Measurements from ENCODE around the gene AP4B1.

Gene AP4B1

DNA sequence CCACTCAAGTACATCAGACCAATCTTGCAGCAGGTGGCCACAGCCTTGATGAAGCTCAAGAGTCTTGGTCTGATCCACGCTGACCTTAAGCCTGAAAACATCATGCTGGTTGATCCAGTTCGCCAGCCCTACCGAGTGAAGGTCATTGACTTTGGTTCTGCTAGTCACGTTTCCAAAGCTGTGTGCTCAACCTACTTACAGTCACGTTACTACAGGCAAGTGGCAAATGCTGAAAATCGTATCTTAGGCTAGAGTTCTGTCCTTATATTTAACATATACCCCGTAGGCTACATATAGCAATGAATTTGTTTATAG, 36.6 kb upstream of the AP4B1 start:
- Histone ChIP-seq H3K9ac (ENCODE audit: low read length) (no peak overlapping the region), H3K4me3 (ENCODE audit: low read length) (no peak overlapping the region), H3K4me1 (ENCODE audit: control insufficient read depth, insufficient read depth, low read length) (peaks cover 3% of the 10 kb centered on the region)

DNA sequence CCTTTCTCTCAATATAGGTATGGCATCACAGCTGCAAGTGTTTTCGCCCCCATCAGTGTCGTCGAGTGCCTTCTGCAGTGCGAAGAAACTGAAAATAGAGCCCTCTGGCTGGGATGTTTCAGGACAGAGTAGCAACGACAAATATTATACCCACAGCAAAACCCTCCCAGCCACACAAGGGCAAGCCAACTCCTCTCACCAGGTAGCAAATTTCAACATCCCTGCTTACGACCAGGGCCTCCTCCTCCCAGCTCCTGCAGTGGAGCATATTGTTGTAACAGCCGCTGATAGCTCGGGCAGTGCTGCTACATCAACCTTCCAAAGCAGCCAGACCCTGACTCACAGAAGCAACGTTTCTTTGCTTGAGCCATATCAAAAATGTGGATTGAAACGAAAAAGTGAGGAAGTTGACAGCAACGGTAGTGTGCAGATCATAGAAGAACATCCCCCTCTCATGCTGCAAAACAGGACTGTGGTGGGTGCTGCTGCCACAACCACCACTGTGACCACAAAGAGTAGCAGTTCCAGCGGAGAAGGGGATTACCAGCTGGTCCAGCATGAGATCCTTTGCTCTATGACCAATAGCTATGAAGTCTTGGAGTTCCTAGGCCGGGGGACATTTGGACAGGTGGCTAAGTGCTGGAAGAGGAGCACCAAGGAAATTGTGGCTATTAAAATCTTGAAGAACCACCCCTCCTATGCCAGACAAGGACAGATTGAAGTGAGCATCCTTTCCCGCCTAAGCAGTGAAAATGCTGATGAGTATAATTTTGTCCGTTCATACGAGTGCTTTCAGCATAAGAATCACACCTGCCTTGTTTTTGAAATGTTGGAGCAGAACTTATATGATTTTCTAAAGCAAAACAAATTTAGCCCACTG, 36.0 kb upstream of the AP4B1 start:
- Histone ChIP-seq H3K36me3 (ENCODE audit: control insufficient read depth, insufficient read depth, low read length) (no peaks in the 10 kb centered on the region), H3K9me3 (ENCODE audit: control insufficient read depth, low read length) (no peaks in the 10 kb centered on the region), H3K4me1 (ENCODE audit: control insufficient read depth, insufficient read depth, low read length) (no peaks in the 10 kb centered on the region), H3K27me3 (ENCODE audit: control insufficient read depth, insufficient read depth, low read length) (no peaks in the 10 kb centered on the region), H3K9ac (ENCODE audit: low read length) (no peak overlapping the region), H3K4me3 (ENCODE audit: low read length) (no peak overlapping the region)

More for the DNA sequence above, 36.6 kb upstream of the AP4B1 start:
- no peaks in the 10 kb centered on the region for H3K9me3 ChIP-seq (ENCODE audit: control insufficient read depth, low read length)
- H3K36me3 ChIP-seq (ENCODE audit: control insufficient read depth, insufficient read depth, low read length), result no peaks in the 10 kb centered on the region
- no peaks in the 10 kb centered on the region for H3K27me3 ChIP-seq (ENCODE audit: control insufficient read depth, insufficient read depth, low read length)

DNA sequence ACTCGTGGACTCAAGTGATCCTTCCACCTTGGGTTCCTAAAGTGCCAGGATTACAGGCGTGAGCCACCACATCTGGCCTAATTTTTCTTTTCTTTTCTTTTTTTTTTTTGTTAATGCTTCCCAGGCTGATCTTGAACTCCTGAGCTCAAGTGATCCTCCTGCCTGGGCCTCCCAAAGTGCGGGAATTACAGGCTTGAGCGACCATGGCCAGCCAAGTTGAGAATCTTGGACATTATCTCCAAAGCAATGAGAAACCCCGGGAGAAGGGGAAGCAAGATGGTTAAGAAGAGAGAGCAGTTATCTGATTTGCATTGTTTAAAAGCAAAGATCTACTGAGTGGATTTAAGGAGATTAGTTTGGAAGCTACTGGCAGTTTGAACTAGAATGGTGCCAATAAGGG, 33.6 kb upstream of the AP4B1 start:
- H3K4me3 ChIP-seq (ENCODE audit: low read length), result no peak overlapping the region
- no peaks in the 10 kb centered on the region for H3K9me3 ChIP-seq (ENCODE audit: control insufficient read depth, low read length)
- H3K36me3 ChIP-seq (ENCODE audit: control insufficient read depth, insufficient read depth, low read length), result no peaks in the 10 kb centered on the region
- peaks cover 6% of the 10 kb centered on the region for H3K4me1 ChIP-seq (ENCODE audit: control insufficient read depth, insufficient read depth, low read length)
- no peak overlapping the region for H3K9ac ChIP-seq (ENCODE audit: low read length)
- no peaks in the 10 kb centered on the region for H3K27me3 ChIP-seq (ENCODE audit: control insufficient read depth, insufficient read depth, low read length)

DNA sequence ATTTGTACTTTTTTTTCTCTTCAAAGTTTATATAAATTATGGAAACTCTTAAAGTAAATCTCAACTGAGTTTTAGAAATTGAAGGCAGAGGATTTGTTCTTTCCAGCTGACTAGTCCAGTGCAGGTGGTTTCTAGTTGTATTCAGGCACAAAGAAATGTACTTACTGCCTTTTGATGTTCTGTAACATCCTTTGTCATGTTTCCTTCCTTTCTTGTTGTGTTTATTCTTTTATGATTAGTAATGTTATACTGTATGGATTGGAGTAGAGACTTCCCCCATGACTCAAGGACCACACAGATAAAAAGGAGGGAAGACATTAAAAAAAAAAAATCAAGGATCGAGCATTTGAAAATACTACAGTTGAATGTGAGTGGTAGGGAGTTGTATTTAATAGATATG, 32.5 kb upstream of the AP4B1 start:
- H3K9me3 ChIP-seq (ENCODE audit: control insufficient read depth, low read length), result no peaks in the 10 kb centered on the region
- H3K36me3 ChIP-seq (ENCODE audit: control insufficient read depth, insufficient read depth, low read length), result no peaks in the 10 kb centered on the region
- no peak overlapping the region for H3K9ac ChIP-seq (ENCODE audit: low read length)
- no peaks in the 10 kb centered on the region for H3K27me3 ChIP-seq (ENCODE audit: control insufficient read depth, insufficient read depth, low read length)
- peaks cover 6% of the 10 kb centered on the region for H3K4me1 ChIP-seq (ENCODE audit: control insufficient read depth, insufficient read depth, low read length)
- H3K4me3 ChIP-seq (ENCODE audit: low read length), result no peak overlapping the region

DNA sequence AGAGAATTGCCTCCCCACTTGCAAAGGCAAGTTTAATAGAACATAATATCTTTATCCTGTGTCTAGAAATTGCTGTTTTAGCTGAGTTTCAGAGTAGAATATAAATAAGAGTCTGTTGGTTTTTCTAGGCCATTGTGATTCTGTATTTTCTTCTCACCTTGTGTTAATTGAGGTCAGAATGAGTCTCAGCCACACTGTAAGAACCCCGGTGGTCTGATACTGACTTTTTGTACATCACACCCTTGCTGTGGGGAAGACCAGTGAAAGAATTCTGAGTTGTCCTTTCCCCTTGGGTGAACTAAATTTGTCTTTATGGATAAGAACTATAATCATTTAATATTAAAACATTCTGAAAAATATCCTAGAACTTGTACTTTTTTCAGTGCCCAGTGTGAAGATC, 31.4 kb upstream of the AP4B1 start:
- no peaks in the 10 kb centered on the region for H3K27me3 ChIP-seq (ENCODE audit: control insufficient read depth, insufficient read depth, low read length)
- H3K4me3 ChIP-seq (ENCODE audit: low read length), result no peak overlapping the region
- H3K9ac ChIP-seq (ENCODE audit: low read length), result no peak overlapping the region
- H3K36me3 ChIP-seq (ENCODE audit: control insufficient read depth, insufficient read depth, low read length), result no peaks in the 10 kb centered on the region
- H3K9me3 ChIP-seq (ENCODE audit: control insufficient read depth, low read length), result no peaks in the 10 kb centered on the region
- H3K4me1 ChIP-seq (ENCODE audit: control insufficient read depth, insufficient read depth, low read length), result peaks cover 16% of the 10 kb centered on the region

DNA sequence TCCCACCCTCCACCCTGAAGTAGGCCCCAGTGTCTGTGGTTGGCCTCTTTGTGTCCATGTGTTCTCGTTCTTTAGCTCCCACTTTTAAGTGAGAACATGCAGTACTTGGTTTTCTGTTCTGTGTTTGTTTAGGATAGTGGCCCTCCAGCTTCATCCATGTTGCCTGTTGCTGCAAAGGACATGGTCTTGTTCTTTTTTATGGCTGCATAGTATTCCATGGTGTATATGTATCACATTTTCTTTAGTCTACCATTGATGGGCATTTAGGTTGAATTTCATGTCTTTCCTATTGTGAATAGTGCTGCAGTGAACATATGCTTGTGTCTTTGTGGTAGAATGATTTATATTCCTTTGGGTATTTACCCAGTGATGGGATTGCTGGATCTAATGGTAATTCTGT, 30.6 kb upstream of the AP4B1 start:
- H3K27me3 ChIP-seq (ENCODE audit: control insufficient read depth, insufficient read depth, low read length), result no peaks in the 10 kb centered on the region
- H3K4me1 ChIP-seq (ENCODE audit: control insufficient read depth, insufficient read depth, low read length), result peaks cover 16% of the 10 kb centered on the region
- H3K9ac ChIP-seq (ENCODE audit: low read length), result no peak overlapping the region
- no peaks in the 10 kb centered on the region for H3K36me3 ChIP-seq (ENCODE audit: control insufficient read depth, insufficient read depth, low read length)
- no peaks in the 10 kb centered on the region for H3K9me3 ChIP-seq (ENCODE audit: control insufficient read depth, low read length)
- no peak overlapping the region for H3K4me3 ChIP-seq (ENCODE audit: low read length)

DNA sequence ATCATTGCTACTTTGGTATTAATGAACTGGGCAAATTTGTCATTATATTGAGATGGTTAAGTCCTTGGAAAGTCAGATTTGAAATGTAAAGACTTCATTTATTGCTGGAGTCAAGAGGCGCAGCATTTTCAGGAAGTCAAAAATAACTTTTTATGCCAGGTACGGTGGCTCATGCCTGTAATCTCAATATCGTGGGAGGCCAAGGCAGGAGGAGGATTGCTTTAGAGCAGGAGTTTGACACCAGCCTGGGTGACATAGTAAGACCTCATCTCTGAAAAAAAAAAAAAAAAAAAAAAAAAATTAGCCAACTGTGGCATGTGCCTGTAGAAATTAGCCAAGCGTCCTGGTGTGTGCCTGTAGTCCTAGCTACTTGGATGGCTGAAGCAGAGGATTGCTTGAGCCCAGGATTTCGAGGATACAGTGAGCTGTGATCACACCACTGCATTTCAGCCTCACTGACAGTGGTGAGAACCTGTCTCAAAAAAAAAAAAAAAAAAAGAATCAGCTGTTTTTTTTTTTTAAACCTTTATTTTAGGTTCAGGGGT, 30.0 kb upstream of the AP4B1 start:
- no peaks in the 10 kb centered on the region for H3K27me3 ChIP-seq (ENCODE audit: control insufficient read depth, insufficient read depth, low read length)
- H3K9me3 ChIP-seq (ENCODE audit: control insufficient read depth, low read length), result no peaks in the 10 kb centered on the region
- no peaks in the 10 kb centered on the region for H3K36me3 ChIP-seq (ENCODE audit: control insufficient read depth, insufficient read depth, low read length)
- H3K9ac ChIP-seq (ENCODE audit: low read length), result no peak overlapping the region
- no peak overlapping the region for H3K4me3 ChIP-seq (ENCODE audit: low read length)
- H3K4me1 ChIP-seq (ENCODE audit: control insufficient read depth, insufficient read depth, low read length), result peaks cover 16% of the 10 kb centered on the region

DNA sequence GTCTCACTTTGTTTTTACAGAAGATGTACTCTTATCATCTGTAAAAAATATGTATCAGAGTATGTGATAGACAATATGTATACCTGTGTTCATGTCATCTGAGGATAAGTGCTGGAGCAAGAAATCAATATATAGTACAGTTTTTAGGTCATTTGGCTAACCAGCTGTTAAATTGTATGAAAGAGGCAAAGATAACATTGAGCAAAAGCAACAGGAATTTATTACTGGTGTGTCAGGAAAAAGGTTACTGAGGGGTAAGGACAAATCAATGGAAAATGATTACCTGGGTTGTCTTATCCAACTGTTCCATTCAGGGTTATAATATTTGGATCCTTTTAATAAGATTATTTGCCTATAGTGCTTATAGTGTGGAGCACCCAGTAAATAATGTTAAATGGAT, 29.4 kb upstream of the AP4B1 start:
- H3K9me3 ChIP-seq (ENCODE audit: control insufficient read depth, low read length), result no peaks in the 10 kb centered on the region
- H3K36me3 ChIP-seq (ENCODE audit: control insufficient read depth, insufficient read depth, low read length), result no peaks in the 10 kb centered on the region
- no peak overlapping the region for H3K9ac ChIP-seq (ENCODE audit: low read length)
- H3K27me3 ChIP-seq (ENCODE audit: control insufficient read depth, insufficient read depth, low read length), result no peaks in the 10 kb centered on the region
- no peak overlapping the region for H3K4me3 ChIP-seq (ENCODE audit: low read length)
- peaks cover 16% of the 10 kb centered on the region for H3K4me1 ChIP-seq (ENCODE audit: control insufficient read depth, insufficient read depth, low read length)

DNA sequence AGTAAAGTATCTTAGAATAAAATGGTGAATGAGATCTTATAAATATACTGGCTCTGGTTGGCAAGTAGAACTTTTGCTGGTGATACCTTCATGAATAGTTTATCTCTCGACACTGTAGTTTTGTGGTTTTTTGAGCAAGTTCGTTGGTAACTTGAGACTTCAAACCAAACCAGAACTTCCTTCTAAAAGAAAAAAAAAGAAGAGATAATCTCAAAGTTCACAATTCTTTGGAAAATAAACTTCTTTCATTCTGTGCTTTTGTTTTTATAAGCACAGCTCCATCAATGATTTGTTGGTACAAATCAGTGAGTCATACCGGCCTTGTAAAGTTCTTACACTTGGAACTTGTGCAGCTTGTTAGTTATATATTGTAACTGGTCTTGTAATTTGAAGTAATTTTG, 26.9 kb upstream of the AP4B1 start:
- H3K36me3 ChIP-seq (ENCODE audit: control insufficient read depth, insufficient read depth, low read length), result no peaks in the 10 kb centered on the region
- no peaks in the 10 kb centered on the region for H3K27me3 ChIP-seq (ENCODE audit: control insufficient read depth, insufficient read depth, low read length)
- peaks cover 22% of the 10 kb centered on the region for H3K4me1 ChIP-seq (ENCODE audit: control insufficient read depth, insufficient read depth, low read length)
- H3K9me3 ChIP-seq (ENCODE audit: control insufficient read depth, low read length), result no peaks in the 10 kb centered on the region
- H3K4me3 ChIP-seq (ENCODE audit: low read length), result no peak overlapping the region
- no peak overlapping the region for H3K9ac ChIP-seq (ENCODE audit: low read length)

DNA sequence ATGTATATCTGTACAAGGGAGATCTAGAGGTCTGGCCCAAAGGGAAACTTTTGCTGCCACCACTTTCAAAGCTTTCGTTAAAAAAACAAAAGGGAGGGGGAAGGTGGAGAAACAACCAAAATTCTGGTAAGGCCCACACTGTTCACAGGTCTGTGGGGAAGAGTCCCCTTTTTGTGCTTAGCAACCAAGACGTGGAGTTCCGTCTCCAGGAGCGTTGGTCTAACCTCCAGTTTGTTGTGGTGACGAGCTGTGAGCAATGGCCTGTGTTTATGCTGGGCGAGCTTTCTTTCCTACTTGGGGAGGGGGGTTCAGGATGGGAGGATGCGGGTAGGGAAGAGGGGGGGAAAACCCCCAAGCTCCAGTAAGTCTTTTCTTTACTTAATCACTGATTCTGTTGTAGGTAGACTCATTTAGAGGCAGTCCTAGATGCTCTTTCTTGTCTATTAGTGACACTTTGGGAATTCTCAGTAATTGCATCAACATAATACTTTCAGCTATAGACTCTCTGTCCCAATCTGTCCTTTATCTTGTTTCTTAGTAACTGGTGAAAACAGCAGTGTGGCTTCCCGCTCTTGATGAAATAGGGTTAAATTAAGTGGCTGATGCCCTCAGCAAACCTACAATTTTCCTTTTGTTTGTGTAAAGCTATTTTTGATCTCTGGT, 26.0 kb upstream of the AP4B1 start:
- H3K4me3 ChIP-seq (ENCODE audit: low read length), result peak overlapping the region; percentile 48
- no peaks in the 10 kb centered on the region for H3K9me3 ChIP-seq (ENCODE audit: control insufficient read depth, low read length)
- peak overlapping the region; percentile 97 for H3K9ac ChIP-seq (ENCODE audit: low read length)
- no peaks in the 10 kb centered on the region for H3K27me3 ChIP-seq (ENCODE audit: control insufficient read depth, insufficient read depth, low read length)
- H3K4me1 ChIP-seq (ENCODE audit: control insufficient read depth, insufficient read depth, low read length), result peaks cover 22% of the 10 kb centered on the region
- H3K36me3 ChIP-seq (ENCODE audit: control insufficient read depth, insufficient read depth, low read length), result no peaks in the 10 kb centered on the region

DNA sequence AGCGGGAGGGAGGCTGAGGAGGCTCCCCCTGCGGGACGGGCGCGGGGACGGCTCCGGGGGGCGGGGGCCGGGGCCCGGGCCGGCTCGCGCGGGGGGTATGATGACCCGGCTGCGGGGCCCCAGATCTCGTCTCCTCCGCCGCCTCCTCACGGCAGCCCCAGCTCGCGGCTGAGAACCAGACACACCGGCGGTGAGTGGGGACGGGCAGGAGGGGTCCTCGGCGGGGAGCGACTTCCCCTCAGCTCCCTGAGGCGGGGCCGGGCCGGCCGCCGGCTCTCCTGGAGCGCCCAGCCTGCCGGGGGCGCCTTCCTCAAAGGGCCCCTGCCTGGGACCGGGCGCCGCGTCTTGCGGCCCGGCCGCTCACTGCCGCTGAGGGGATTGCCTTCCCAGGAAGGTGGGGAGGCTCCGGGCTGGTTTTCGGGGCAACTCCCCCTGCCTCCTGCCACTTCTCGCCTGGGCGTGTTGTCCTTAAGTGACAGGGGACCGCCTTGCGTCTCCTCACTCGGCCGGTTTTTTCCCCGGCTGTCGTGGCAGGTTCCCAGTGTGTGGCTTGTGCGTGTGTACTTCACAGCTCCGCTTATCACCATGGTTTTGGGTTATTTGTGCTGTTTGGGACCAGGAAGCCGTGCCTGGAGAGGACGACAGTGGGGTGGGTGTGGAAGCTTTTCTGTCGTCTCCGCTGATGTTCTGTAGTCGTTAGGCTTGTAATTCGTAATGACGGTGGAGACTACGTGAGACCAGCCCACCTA, 25.3 kb upstream of the AP4B1 start:
- no peaks in the 10 kb centered on the region for H3K36me3 ChIP-seq (ENCODE audit: control insufficient read depth, insufficient read depth, low read length)

More for the DNA sequence above, 25.3 kb upstream of the AP4B1 start:
- H3K4me3 ChIP-seq (ENCODE audit: low read length), result peak overlapping the region; percentile 81
- peak overlapping the region; percentile 97 for H3K9ac ChIP-seq (ENCODE audit: low read length)
- H3K27me3 ChIP-seq (ENCODE audit: control insufficient read depth, insufficient read depth, low read length), result no peaks in the 10 kb centered on the region
- peaks cover 22% of the 10 kb centered on the region for H3K4me1 ChIP-seq (ENCODE audit: control insufficient read depth, insufficient read depth, low read length)
- no peaks in the 10 kb centered on the region for H3K9me3 ChIP-seq (ENCODE audit: control insufficient read depth, low read length)
